GM12865 (cell line): ENCODE measurements around the gene SMAD7.
A peak's percentile ranks its signal among the peaks of the same experiment; 100 is the strongest.

Experiments
- DNase-seq: peaks from one replicate; pipeline ENCODE4 v3.0.0; 2010; ENCODE audit warnings: low read depth
- H3K4me3 ChIP-seq: 2 replicates; pipeline ENCODE4 v1.5.1; 2011; ENCODE audit warnings: mild to moderate bottlenecking, low read depth, low read length, control low read depth
- CTCF ChIP-seq: IDR thresholded peaks from 2 replicates; pipeline ENCODE4 v1.5.1; 2011; ENCODE audit warnings: low read length, control low read depth, low read depth, inconsistent platforms; ENCODE audit not compliant: insufficient read depth; ENCODE audit errors: missing control alignments

Gene SMAD7

GRCh38 chr18:48952287-48953103 is 1.7 kb upstream of the SMAD7 start:
- DNase-seq: peak; percentile 78
- TF ChIP-seq CTCF: no peak

GRCh38 chr18:48951448-48952286 is 902 bp upstream of the SMAD7 start:
- DNase-seq: peak; percentile 95
- H3K4me3 ChIP-seq: peak overlapping the region; percentile 91

More at GRCh38 chr18:48952287-48953103, 1.7 kb upstream of the SMAD7 start:
- H3K4me3 ChIP-seq: peak overlapping the region; percentile 79

GRCh38 chr18:48949606-48950535 is 894 bp downstream of the SMAD7 start:
- peak overlapping the region; percentile 80 for H3K4me3 ChIP-seq
- peak; percentile 73 for DNase-seq
- TF ChIP-seq CTCF: peak; percentile 5

More at GRCh38 chr18:48951448-48952286, 902 bp upstream of the SMAD7 start:
- TF ChIP-seq CTCF: peak; percentile 20

- TF ChIP-seq CTCF: no peak
These were observed 1.6 kb downstream of the SMAD7 start for GRCh38 chr18:48949050-48949605.

GRCh38 chr18:48948112-48949049 is 2.4 kb downstream of the SMAD7 start:
- peak; percentile 80 for DNase-seq

More at GRCh38 chr18:48949050-48949605, 1.6 kb downstream of the SMAD7 start:
- DNase-seq: peak; percentile 60
- peak overlapping the region; percentile 80 for H3K4me3 ChIP-seq

More at GRCh38 chr18:48948112-48949049, 2.4 kb downstream of the SMAD7 start:
- no peak for TF ChIP-seq CTCF
- peak overlapping the region; percentile 80 for H3K4me3 ChIP-seq
